ENCODE data around the gene ROBO3.

ROBO3 gene

DNA sequence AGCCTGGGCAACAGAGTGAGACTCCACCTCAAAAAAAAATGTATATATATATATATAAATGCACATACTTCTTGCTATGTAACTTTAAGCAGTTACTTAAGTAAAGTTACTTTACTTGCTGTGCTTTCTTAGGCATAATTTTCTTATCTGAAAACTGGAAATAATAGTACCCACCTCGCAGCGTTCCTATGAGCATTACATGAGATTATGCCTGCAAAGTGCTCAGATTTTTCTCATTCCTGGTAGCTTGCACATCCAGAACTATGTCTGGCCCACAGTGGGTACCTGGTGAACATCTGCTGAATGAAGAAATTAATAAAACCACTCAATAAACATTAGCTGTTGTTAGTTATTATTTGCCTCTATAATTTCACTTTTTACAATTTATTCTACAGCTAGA, 6.1 kb upstream of the ROBO3 start:
- H3K27ac ChIP-seq (replicated peaks) = no peak overlapping the region

DNA sequence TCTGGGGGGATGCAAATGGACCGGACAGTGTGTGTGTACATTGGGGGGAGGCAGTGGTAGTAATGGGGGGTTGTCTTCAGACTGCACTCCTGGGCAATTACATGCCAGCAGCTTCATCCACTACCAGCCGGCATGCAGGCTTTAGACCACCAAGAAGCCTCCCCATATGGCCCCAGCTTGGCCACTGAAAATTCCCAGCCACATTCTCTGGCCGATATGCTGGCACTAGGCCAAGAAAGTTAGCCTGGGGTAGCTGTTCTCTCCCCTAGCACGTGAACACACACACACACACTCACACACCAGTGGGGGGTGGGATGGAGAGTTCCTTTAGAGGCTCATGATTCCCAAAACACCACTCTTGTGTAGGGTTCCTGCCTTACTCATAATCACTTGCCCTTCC, 3.6 kb upstream of the ROBO3 start:
- no peak overlapping the region for H3K4me3 ChIP-seq (replicated peaks; ENCODE audit: insufficient read depth, low read length)
- peaks cover 55% of the 10 kb centered on the region for H3K27me3 ChIP-seq (ENCODE audit: insufficient read depth, poor library complexity, severe bottlenecking)
- no peak for TF ChIP-seq POLR2AphosphoS5 (IDR thresholded peaks at IDR 0.05; ENCODE audit: low read depth)
- TF ChIP-seq CTCF (IDR thresholded peaks at IDR 0.05; ENCODE audit: insufficient read depth, low read length) = no peak
- TF ChIP-seq SPI1 (IDR thresholded peaks at IDR 0.05; ENCODE audit: borderline replicate concordance, low read depth) = no peak
- TF ChIP-seq GABPA (IDR thresholded peaks at IDR 0.05; ENCODE audit: low read depth) = no peak
- no peak for TF ChIP-seq REST (IDR thresholded peaks at IDR 0.05; ENCODE audit: insufficient replicate concordance, low read depth)

More for the DNA sequence above, 6.1 kb upstream of the ROBO3 start:
- TF ChIP-seq POLR2AphosphoS5 (IDR thresholded peaks at IDR 0.05; ENCODE audit: low read depth) (no peak), GABPA (IDR thresholded peaks at IDR 0.05; ENCODE audit: low read depth) (no peak), SPI1 (IDR thresholded peaks at IDR 0.05; ENCODE audit: borderline replicate concordance, low read depth) (no peak), CTCF (IDR thresholded peaks at IDR 0.05; ENCODE audit: insufficient read depth, low read length) (no peak), REST (IDR thresholded peaks at IDR 0.05; ENCODE audit: insufficient replicate concordance, low read depth) (no peak)
- H3K4me3 ChIP-seq (replicated peaks; ENCODE audit: insufficient read depth, low read length) = no peak overlapping the region
- no peak for DNase-seq (ENCODE audit: low read depth in 1 of 2, low spot score in 1 of 2)
- H3K27me3 ChIP-seq (ENCODE audit: insufficient read depth, poor library complexity, severe bottlenecking) = peaks cover 30% of the 10 kb centered on the region

DNA sequence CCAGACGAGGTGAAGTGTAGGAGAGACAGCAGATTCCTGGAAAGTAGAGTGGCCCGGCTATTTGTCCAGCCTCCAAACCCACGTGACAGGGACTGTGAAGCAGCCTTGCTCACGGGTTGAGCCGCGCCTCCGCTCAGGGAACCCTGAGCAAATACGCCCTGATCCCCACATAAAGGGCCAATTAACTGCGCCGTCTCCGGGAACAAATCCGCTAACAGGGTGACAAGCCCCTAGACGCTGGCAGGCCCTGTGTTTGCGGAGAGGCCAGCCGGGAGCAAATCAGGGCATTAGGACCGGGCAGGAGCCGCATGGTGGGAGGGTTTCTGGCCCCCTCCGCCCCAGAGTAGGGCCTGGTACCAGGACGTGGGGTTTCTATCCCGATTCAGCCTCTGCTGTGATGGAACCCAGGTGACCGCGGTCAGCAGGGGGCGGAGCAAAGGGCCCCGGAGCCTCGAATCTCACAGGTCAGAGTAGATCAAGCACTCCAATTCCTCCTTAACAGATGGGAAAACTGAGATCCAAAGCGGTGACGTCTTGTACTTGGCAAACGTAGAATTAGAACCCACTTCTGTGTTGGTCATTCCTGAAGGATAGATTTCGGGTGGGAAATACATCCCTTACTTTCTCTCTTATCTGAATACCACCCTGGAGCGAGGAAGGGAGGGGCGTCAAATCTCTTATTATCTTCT, 2.0 kb upstream of the ROBO3 start:
- Histone ChIP-seq H3K27me3 (ENCODE audit: insufficient read depth, poor library complexity, severe bottlenecking) (peaks cover 69% of the 10 kb centered on the region), H3K4me3 (replicated peaks; ENCODE audit: insufficient read depth, low read length) (no peak overlapping the region), H3K27ac (replicated peaks) (no peak overlapping the region)
- TF ChIP-seq REST (IDR thresholded peaks at IDR 0.05; ENCODE audit: insufficient replicate concordance, low read depth) = no peak
- DNase-seq (ENCODE audit: low read depth in 1 of 2, low spot score in 1 of 2) = no peak

More for the DNA sequence above, 3.6 kb upstream of the ROBO3 start:
- DNase-seq (ENCODE audit: low read depth in 1 of 2, low spot score in 1 of 2) = no peak
- no peak overlapping the region for H3K27ac ChIP-seq (replicated peaks)
